ENCODE measurements around the gene SREBF1.
"Not testable (repeated sequence)": the region's sequence is repeated elsewhere in the genome, so short reads cannot be mapped to it uniquely, and the experiment has no call there.

The SREBF1 gene

GRCh38 chr17:17813055-17813724 is 23.6 kb downstream of the SREBF1 start:
- no peak for DNase-seq (ENCODE audit: extremely low read depth in 1 of 2, low read depth in 1 of 2)

DNA sequence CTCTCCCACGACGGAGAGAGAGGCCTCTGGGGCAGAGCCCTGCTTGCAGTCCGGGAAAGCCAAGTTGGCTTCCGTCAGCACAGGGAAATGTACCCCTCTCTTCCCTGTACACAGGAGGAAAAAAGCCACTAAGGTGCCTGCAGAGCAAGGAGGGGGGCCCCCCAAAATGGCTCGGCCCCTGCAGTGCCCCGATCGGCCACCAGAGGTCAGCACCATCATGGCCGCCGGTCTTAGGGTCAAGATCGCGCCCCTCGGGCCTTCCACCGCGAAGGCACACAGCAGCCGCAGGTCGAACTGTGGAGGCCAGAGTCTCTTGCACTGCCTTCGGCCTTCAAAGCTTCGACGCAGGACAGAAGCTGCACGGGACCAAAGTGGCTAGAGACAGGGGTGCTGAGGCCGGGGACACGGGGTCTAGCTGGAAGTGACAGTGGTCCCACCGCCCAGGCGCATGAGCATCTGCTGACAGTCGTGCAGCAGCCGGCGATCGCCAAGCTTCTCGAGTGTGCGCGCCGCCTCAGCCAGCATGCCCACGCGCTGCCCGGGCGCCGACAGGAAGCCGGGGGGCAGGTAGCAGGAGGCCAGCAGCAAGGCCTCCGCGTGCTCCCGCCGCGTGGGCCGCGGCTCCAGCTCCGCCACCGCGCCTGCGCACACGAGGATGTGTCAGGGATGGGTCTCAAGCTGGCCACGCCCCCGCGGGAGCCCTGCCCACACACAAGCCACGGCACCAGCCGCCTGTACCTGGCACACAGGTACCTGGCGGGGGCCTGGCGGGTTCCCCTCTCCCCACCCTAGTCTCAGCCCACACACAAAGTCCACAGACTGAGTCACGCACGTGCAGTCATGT is 24.4 kb downstream of the SREBF1 start:
- peak in 1 of 2 donors; percentile 43 for DNase-seq (ENCODE audit: extremely low read depth in 1 of 2, low read depth in 1 of 2)

DNA sequence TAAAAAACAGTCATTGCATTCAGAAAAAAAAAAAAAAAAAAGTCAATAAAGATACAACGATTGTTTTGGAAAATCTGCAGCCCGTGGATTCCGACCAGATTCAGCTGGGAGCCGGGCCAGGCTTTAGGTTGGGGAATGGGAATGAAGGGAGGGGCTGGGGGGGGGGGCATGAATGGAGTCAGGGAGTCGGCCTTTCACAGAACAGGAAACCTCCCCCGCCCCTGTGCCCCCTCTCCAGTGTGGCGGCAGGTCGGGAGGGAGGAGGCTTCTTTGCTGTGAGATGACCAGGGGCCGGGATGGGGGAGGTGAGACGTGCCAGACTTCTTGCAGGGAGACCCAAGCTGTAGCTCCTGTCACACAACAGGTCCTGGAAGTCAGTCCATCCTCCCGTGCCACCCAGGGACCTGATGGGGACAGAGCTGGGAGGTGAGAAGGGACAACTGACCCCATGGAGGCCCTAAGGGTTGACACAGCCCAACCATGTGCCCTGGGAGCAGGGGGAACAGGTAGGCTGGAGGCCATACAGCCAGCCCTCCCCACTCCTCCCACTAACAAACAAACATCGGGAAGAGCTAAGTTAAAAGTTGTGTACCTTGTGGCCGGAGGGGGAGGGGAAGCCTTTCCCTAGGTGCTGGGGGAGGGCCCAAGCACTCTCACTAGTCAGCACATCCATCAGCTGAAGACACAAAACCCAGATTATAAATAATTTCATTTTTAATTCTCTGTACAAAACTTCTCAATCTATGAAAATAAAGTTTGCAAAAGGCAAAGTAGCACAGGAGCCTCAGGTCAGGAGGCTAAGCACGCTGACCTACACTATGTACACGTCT is 25.2 kb downstream of the SREBF1 start:
- DNase-seq (ENCODE audit: extremely low read depth in 1 of 2, low read depth in 1 of 2) = no peak

- no peak for DNase-seq (ENCODE audit: extremely low read depth in 1 of 2, low read depth in 1 of 2)
These were observed 25.9 kb downstream of the SREBF1 start for GRCh38 chr17:17810895-17811248.

DNA sequence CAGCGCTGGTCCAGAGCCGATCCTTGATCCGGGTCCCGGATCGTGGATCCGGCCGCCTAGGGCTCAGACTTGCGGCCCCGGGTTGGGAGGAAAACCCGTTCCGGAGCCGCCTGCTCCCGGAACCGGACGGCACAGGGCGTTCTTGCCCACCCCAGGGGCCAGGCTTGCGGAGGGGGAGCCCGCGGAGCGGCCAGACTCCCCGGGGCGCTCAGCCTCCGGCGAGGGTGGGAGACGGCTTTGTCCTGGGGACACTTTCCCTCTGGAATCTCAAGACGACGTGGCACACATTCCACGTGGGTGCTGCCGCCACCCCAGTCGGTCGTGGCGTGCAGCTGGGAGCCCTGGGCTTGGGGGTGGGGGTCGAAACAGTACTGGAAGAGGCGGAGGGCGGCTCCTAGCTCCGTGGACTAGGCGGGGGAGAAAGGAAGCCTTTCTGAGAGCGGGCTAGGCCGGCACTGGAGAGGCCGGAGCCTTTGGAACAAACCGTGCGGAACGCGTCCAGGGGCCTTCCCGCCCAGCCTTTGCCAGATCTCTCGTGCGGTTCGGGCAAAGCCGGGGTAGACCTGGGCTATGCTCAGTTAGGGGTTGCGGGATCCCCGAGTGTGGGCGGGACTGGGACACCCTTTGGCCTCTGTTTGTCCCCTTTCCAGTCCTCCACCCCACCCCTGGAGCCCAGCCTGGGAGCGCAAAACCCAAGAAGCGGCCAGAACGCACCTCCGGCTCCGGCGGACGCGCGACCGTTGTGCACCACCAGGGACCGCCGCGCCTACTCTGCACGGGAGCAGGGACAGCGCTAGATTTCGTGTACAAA is 26.5 kb downstream of the SREBF1 start:
- no peak for DNase-seq (ENCODE audit: extremely low read depth in 1 of 2, low read depth in 1 of 2)

GRCh38 chr17:17809531-17810083 is 27.2 kb downstream of the SREBF1 start:
- no peak for DNase-seq (ENCODE audit: extremely low read depth in 1 of 2, low read depth in 1 of 2)

DNA sequence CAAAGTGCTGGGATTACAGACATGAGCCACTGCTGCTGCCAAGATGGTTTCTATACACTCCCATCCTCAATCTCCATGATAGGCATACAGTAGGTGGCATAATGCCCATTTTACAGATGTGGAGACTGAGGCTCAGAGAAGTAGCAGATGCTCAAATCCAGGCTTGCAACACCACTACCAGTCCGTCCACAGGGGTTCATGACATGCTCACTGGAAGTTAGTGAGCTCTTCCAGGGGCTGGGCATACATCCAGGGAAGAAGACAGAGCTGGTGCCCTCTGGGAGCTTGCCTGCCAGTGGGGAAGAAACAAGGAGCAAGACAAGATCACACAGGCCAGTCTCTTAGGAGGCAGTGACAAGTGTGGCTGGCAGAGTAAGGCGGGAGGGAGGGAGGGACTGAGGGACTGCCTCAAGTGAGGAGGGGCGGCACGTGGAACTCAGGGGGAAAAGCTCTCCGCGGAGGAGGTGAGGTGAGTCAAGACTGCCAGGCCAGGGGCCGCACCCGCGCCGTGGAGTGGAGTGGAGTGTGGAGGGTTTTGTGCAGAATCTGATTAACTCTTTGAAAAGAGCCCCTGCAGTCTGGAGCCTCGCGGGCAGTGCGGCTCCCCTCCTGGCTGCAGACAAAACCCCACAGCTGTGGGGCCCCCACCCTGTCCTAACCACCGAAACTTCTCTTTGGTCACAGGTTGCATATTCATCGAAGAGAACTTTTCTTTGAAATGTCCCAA is 27.9 kb downstream of the SREBF1 start:
- no peak for DNase-seq (ENCODE audit: extremely low read depth in 1 of 2, low read depth in 1 of 2)

GRCh38 chr17:17808200-17808599 is 28.6 kb downstream of the SREBF1 start:
- DNase-seq (ENCODE audit: extremely low read depth in 1 of 2, low read depth in 1 of 2) = not testable (repeated sequence)

DNA sequence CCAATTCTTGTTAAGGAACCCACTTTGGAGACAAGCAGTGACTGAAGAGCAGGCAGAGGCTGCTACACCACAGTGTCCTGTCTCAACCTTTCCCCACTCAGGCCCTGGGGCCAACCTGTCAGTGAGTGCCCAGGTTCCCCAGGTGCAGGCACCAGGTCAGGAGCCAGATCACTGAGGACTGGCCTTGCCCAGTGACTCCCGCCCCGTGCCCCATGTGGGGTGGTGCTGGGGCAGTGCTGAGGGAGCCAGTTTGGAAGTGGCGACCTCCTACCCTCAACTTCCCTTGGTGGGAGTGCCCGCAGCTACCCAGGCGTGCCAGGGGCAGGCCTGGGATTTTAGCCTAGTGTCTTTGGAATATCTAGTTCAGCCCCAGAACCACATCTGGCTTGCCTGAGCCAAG is 29.3 kb downstream of the SREBF1 start:
- no peak for DNase-seq (ENCODE audit: extremely low read depth in 1 of 2, low read depth in 1 of 2)

DNA sequence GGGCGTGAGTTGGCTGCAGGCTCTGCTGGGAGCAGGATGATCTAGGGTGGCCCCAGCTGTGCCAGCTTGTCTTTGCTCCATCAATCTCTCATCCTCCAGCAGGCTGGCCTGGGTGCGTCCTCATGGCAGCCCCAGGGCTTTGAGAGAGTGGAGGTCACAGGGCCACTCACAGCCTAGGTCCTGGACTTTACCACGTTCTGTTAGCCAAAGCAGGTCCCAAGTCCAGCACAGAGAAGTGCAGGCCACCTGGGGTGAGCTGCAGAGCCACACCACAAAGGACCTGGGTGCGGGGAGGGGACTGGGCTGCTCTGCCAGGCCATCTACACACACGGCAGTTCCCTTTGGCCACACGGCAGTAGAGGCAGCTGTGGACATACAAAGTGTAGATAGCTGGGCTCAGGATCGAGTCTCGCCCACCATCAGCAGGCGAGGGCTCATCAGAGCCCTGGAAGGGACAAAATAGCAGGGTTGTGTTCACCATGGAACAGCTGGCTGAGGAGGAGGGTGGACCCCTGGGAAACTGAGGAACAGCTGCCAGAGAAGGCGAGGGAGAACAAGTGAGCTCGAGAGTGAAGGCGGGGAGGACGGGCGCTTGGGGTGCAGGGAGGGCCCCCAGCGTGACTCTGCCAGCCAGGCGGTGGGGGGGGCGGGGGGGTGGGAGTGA is 30.0 kb downstream of the SREBF1 start:
- DNase-seq (ENCODE audit: extremely low read depth in 1 of 2, low read depth in 1 of 2) = no peak

DNA sequence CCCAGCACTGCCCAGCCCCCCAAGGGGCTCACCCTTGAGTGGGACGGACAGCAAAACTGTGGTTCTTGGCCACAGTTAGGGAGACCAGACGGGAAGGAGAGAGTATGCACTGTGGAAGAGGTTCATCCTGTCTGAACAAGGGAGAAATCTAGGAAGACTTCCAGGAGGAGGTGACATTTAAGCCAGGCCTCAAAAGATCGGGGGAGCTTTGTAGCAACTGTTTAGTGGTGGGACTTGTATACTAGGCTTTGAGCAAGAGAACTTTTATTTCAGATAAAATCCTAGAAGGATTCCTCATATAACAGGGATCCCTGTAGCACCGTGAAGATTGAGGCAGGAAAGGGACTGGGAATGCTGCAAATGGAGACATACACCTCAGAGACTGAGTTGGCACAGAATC is 30.8 kb downstream of the SREBF1 start:
- no peak for DNase-seq (ENCODE audit: extremely low read depth in 1 of 2, low read depth in 1 of 2)

DNA sequence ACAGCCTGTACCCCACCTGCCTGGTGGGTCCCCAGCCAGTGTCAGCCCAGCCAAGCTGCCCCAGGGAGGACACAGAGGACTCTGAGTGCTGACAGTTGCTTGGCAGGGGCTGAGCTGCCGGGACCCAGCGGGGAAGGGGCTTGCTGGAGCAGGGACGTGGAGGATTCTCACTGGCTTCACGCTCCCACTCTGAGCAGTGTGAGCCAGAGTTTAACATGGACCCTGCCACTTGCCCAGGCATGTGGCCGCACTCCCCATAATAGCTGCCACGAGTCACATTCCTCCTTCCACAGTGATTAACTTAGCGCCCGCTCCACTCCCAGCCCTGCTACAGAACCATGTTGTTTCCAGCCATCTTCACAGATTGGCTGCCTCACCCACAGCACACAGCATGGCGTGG is 31.2 kb downstream of the SREBF1 start:
- DNase-seq (ENCODE audit: extremely low read depth in 1 of 2, low read depth in 1 of 2) = no peak

DNA sequence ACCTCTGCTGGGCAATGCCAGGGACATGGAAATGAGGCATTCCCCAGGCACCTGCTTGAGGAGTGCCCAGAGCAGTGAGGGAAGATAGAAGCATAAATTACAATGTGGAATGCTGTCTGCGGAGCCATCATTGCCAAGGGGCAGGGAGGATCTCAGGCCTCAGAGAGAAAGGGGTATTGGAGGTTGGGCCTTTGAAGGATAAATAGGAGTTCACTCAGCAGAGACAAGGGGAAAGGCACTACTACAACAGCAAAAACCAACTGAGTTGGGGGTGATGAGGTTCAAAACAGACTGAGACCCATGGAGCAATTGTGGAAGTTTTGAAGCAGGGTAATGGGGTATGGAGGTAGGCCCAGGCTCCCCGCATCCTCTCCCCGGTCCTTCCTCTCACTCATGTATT is 32.8 kb downstream of the SREBF1 start:
- DNase-seq (ENCODE audit: extremely low read depth in 1 of 2, low read depth in 1 of 2) = no peak

GRCh38 chr17:17801800-17802481 is 34.8 kb downstream of the SREBF1 start:
- no peak for DNase-seq (ENCODE audit: extremely low read depth in 1 of 2, low read depth in 1 of 2)

- DNase-seq (ENCODE audit: extremely low read depth in 1 of 2, low read depth in 1 of 2) = no peak
These were observed 36.2 kb downstream of the SREBF1 start for GRCh38 chr17:17800504-17801021.

- DNase-seq (ENCODE audit: extremely low read depth in 1 of 2, low read depth in 1 of 2) = no peak
These were observed 38.1 kb downstream of the SREBF1 start for GRCh38 chr17:17798573-17799255.

GRCh38 chr17:17798010-17798556 is 38.7 kb downstream of the SREBF1 start:
- no peak for DNase-seq (ENCODE audit: extremely low read depth in 1 of 2, low read depth in 1 of 2)

All from stimulated activated CD8-positive, alpha-beta memory T cell treated with anti-CD3 and anti-CD28 coated beads, Interleukin-7, amount 100 ng/mL, for 48 hours (primary cell).